Measurements from ENCODE around the gene GALNTL6. TPM values are rescaled to one million over a fixed set of nuclear protein-coding genes. Genes with fewer than 3 reads are reported as not detected.

Gene GALNTL6
- total RNA-seq, 1 donor from 2014 or later = 0.61 TPM

GRCh38 chr4:172009446-172010230 is 196.4 kb downstream of the GALNTL6 start:
- H3K27ac ChIP-seq (ENCODE audit: low read depth, low read length) = no peak overlapping the region
- H3K9me3 ChIP-seq (ENCODE audit: insufficient read depth, low read depth, low read length) = no peaks in the 10 kb centered on the region
- no peak overlapping the region for H2AFZ ChIP-seq (ENCODE audit: low read depth, low read length)
- peaks cover 4% of the 10 kb centered on the region for H3K4me1 Mint-ChIP-seq (ENCODE audit: low read depth, unreplicated experiment)
- no peaks in the 10 kb centered on the region for H3K79me2 ChIP-seq (ENCODE audit: insufficient read depth, low read length)
- no peaks in the 10 kb centered on the region for H3K27me3 ChIP-seq (ENCODE audit: insufficient read depth, low read length)
- no peaks in the 10 kb centered on the region for H4K20me1 ChIP-seq (ENCODE audit: insufficient read depth, low read length)
- no peak overlapping the region for H3K9ac ChIP-seq (ENCODE audit: low read length)
- FAIRE-seq (no peak), DNase-seq (ENCODE audit: low read depth) (peak; percentile 11)
- no peaks in the 10 kb centered on the region for H3K4me1 ChIP-seq (ENCODE audit: insufficient read depth, low read length)
- H3K9me3 Mint-ChIP-seq (ENCODE audit: unreplicated experiment) = no peaks in the 10 kb centered on the region
- TF ChIP-seq EZH2 (IDR thresholded peaks at IDR 0.05; ENCODE audit: insufficient read depth, low read length) = no peak
- no peak for TF ChIP-seq CTCF (IDR thresholded peaks at IDR 0.05; ENCODE audit: insufficient read depth, low read depth, low read length)
- no peaks in the 10 kb centered on the region for H3K36me3 Mint-ChIP-seq (ENCODE audit: low read depth, unreplicated experiment)
- H3K27me3 Mint-ChIP-seq (ENCODE audit: low read depth, unreplicated experiment) = no peaks in the 10 kb centered on the region
- H3K4me3 Mint-ChIP-seq (ENCODE audit: unreplicated experiment) = no peak overlapping the region
- no peak overlapping the region for H3K4me3 ChIP-seq (ENCODE audit: insufficient read depth, low read depth, low read length)
- H3K27ac Mint-ChIP-seq (ENCODE audit: unreplicated experiment) = no peak overlapping the region
- no peaks in the 10 kb centered on the region for H3K36me3 ChIP-seq (ENCODE audit: insufficient read depth, low read length)
- no peak overlapping the region for H3K4me2 ChIP-seq (ENCODE audit: low read length)

GRCh38 chr4:172011196-172011595 is 198.0 kb downstream of the GALNTL6 start:
- H3K27ac ChIP-seq (ENCODE audit: low read depth, low read length) = no peak overlapping the region
- H3K4me3 Mint-ChIP-seq (ENCODE audit: unreplicated experiment) = no peak overlapping the region

More at GRCh38 chr4:172011196-172011595, 198.0 kb downstream of the GALNTL6 start:
- peaks cover 2% of the 10 kb centered on the region for H3K9me3 Mint-ChIP-seq (ENCODE audit: unreplicated experiment)
- H3K9me3 ChIP-seq (ENCODE audit: insufficient read depth, low read depth, low read length) = no peaks in the 10 kb centered on the region
- FAIRE-seq = no peak
- H3K4me3 ChIP-seq (ENCODE audit: insufficient read depth, low read depth, low read length) = no peak overlapping the region
- no peaks in the 10 kb centered on the region for H3K4me1 ChIP-seq (ENCODE audit: insufficient read depth, low read length)
- no peak overlapping the region for H3K27ac Mint-ChIP-seq (ENCODE audit: unreplicated experiment)
- no peaks in the 10 kb centered on the region for H3K27me3 ChIP-seq (ENCODE audit: insufficient read depth, low read length)
- H3K9ac ChIP-seq (ENCODE audit: low read length) = no peak overlapping the region
- no peak overlapping the region for H2AFZ ChIP-seq (ENCODE audit: low read depth, low read length)
- H3K36me3 ChIP-seq (ENCODE audit: insufficient read depth, low read length) = no peaks in the 10 kb centered on the region
- H3K79me2 ChIP-seq (ENCODE audit: insufficient read depth, low read length) = no peaks in the 10 kb centered on the region
- TF ChIP-seq CTCF (IDR thresholded peaks at IDR 0.05; ENCODE audit: insufficient read depth, low read depth, low read length) (no peak), EZH2 (IDR thresholded peaks at IDR 0.05; ENCODE audit: insufficient read depth, low read length) (no peak)
- peaks cover 4% of the 10 kb centered on the region for H3K4me1 Mint-ChIP-seq (ENCODE audit: low read depth, unreplicated experiment)
- no peak overlapping the region for H3K4me2 ChIP-seq (ENCODE audit: low read length)
- H3K27me3 Mint-ChIP-seq (ENCODE audit: low read depth, unreplicated experiment) = no peaks in the 10 kb centered on the region
- DNase-seq (ENCODE audit: low read depth) = no peak
- H4K20me1 ChIP-seq (ENCODE audit: insufficient read depth, low read length) = no peaks in the 10 kb centered on the region
- no peaks in the 10 kb centered on the region for H3K36me3 Mint-ChIP-seq (ENCODE audit: low read depth, unreplicated experiment)
